Activated CD8-positive, alpha-beta memory T cell treated with anti-CD3 and anti-CD28 coated beads for 4 hours (primary cell): ENCODE results near the gene PARN.
"Not testable (repeated sequence)": the region's sequence is repeated elsewhere in the genome, so short reads cannot be mapped to it uniquely, and the experiment has no call there.

Experiments used
- DNase-seq, 2 donors: peaks; one replicate each; pipeline ENCODE4 v3.0.0-alpha.2; 2020; ENCODE audit warnings: low read depth in 2 of 2

The PARN gene

DNA sequence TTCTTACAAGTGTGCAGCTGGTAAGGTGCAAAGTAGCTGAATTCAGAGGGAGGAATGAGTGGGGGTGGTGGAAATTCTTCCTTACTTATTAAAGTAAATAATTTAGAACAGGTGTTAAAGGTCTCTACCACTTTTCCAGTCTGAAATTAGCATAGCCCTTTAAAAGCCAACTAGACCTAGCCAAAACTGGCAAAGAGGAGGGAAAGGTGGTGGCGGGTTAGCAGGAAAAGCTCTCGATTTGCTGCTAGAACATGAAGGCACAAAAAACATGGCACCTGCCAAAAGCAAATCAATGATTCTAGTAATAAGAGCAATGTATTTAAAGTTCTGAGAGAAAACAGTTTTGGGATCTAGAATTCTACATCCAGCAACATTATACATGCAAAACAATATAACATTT lies 157.7 kb downstream of the PARN start:
- no peak for DNase-seq

DNA sequence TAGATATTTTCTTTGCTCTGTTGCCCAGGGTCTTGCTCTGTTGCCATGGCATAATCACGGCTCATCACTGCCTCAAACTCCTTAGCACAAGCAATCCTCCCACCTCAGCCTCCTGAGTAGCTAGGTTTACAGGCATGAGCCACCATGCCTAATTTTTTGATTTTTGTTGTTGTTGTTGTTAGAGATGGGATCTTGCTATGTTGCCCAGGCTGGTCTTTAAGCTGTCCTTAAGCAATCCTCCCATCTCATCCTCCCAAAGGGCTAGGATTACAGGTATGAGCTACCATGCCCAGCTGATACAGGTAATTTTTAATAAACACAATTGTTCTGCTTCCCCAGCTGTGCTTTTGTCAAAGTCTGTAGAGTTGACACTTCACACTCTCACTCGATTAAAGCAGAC lies 159.3 kb downstream of the PARN start:
- DNase-seq, result no peak

DNA sequence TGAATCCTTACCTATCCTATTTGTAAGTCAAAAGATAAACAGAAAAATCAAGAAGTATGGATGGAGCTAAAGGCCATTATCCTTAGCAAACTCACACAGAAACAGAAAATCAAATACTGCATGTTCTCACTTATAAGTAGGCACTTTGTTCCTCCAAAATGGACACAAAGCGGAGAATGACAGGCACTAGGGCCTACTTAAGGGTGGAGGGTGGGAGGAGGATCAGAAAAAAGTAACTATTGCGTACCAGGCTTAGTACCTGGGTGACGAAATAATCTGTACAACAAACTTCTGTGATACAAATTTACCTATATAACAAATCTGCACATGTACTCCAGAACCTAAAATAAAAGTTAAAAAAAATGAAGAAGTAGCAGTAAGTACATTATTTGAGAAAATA lies 164.3 kb downstream of the PARN start:
- no peak for DNase-seq

DNA sequence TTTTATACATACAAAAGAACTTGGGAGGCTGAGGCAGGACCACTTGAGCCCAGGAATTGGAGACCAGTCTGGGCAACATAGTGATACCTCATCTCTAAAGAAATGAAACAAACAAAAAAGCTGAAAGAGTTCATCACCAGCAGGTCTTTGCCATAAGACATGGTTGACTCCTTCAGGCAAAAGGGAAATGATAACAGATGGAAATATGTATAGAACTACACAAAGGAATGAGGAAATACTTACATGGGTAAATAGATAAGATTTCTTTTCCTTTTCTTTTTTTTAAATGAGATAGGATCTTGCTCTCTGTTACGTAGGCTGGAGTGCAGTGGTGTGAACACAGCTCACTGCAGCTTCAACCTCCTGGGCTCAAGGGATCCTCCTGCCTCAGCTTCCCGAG lies 165.3 kb downstream of the PARN start:
- no peak for DNase-seq

DNA sequence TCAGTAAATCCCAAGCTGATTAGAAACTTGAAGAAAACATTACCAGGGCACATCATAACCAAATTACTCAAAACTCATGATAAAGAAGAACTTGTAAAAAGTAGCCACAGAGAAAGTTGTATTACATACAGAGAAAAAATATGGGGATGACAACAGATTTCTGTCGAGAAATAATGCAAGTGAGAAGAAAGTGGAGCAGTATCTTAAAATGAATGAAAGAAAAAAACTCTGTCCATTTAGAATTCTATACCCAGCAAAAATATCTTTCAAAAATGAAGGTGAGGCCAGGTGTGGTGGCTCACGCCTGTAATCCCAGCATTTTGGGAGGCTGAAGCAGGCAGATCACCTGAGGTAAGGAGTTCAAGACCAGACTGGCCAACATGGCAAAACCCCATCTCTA lies 165.9 kb downstream of the PARN start:
- DNase-seq, result no peak

DNA sequence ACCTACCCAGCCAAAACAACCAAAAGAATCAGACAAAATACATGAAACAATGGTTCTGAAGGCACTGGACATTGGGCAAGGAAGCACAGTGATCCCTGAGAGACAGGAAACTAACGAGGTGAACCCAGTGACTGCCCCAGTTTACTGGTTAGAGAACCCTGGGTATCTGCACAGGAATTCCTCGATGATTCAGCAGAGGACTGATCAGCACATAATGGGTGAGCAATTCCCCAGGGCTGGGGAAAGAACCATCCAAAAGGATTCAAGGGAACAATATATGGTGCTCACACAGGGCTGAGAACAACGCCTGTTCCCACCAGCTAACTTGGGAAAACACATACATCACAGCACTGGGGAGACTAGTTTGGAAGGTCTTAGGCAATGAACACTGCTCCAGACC lies 167.2 kb downstream of the PARN start:
- DNase-seq, result no peak

DNA sequence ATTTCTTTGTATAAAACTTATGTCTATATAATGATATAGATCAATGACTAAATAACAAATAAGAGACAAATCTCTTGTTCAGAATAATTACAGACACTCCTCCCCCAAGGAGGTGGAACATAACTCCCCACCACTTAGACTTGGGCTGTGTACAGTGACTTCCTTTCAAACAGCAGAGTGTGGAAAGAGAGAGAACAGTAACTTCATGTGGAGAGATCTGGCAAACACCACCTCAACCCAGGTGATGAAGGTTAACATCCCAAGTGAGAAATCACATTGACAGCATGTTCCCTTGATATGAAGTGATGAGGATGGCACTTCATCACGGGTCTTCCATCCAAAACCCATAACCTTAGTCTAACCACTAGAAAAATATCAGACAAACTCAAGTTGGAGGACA lies 169.3 kb downstream of the PARN start:
- DNase-seq, result no peak

DNA sequence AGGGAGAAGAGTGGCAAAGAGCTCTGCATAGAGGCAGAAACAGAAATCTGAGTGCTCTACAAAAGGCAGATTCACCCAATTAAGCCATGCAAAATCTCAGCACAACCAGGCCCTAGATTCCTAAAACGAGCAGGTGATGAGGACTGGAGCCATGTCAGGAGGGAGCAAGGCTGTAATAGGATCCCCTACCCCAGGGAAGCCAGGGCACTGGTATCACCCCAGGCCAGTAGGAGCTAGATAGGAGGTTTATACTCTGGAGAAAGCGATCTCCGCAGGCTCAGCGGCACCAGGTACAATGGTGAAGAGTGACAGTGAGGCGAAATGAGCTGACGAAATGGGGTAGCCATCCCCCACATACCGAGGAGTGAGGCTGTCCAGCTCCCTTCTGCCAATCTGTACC lies 171.5 kb downstream of the PARN start:
- DNase-seq, result no peak

DNA sequence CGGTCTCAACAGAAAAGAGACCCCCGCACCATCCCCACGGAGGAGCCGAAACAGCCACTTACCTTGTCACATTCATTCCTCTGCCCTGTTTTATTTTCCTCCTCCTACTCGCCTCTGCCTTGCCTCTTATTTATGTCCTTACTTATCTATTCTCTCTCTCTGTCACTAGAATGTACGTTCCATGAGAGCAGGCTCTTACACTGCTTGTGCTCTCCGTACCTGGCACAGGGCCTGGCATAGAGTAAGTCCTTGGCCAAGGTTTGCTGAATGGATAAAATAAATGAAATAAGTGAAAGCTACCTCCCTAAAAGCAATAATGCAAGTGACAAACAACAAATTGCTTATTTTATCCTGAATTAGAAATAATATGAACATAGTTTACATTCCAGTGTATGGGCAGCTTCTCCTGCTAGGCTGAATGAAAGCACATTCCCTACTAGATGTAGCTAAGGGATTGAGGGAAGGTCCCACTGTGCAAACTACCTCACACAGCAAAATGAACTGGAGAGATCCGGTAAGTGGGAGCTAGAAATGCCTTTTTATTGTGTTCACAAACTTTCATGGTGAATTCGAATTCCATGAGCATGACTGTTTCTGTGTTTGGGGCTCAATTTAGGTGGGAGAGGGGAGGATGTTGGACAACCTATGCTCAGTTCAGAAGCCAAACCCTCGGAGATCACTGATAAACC lies 173.1 kb downstream of the PARN start:
- DNase-seq, result no peak

DNA sequence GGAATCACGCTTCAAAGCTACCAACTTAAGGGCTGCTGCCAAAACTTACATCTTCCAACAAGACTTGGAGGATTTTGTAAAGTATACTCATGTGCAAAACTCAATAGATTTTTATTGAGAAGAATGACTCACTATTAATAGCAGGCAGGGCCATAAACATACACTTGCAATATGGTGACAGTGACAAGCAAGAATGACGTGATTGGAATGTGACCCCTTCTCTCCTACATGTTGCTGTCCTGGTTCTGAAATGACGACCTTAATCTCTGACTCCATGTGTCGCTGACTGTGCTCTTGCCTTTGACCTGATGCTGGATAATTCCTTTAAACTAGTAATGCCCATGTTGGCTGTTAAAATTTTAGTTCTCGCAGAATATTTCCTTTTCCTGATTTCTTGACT lies 174.5 kb downstream of the PARN start:
- no peak for DNase-seq

DNA sequence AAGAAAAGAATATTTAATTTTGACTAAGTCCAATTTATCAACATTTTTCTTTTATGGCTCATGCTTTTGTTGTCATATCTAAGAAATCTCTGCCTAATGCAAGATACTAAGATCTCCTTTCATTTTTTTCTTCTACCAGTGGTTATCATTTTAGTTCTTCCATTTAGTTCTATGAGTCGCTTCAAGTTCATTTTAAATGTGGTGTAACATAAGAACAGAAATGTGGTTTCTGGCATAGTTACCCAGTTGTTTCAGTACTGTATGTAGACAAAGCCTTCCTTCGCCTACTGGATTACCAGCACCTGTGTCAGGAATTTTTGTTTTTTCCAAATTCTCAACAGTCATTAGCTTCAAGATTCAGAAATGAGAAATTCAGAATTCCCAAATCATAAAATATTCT lies 175.7 kb downstream of the PARN start:
- no peak for DNase-seq

DNA sequence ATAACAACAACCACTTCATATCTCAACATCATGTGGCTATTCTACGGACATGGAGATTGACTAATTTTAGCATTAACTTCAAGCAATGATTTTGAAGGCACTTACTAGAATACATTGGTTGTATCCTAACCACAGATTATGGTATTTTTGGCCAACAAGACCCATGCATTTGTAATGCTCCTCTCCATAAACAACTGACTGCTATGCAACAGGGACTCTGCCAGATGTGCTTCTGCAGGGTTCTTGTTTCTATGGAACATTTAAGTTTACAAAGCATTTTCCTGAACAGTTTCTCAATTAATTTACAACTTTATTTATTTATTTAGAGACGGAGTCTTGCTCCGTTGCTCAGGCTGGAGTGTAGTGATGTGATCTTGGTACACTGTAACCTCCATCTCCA lies 178.0 kb downstream of the PARN start:
- DNase-seq, result no peak

DNA sequence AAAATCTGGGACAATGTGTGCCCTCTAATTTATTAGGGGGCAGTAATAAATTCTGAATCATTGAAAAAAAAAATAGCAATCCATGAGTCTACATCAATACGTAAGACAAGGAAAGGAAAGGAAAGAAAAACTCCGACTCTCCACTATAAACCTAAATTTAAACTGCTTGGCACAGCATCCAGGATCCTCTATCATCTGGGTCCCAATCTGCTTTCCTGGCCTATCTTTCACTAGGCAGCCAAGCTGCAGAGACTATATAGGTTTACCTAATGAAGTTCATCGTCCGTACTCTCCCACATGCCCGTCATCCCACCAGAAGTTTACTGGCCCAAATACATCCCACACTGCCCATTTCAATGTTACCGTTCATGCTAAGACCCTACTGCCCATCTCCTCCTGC lies 179.2 kb downstream of the PARN start:
- DNase-seq, result no peak

DNA sequence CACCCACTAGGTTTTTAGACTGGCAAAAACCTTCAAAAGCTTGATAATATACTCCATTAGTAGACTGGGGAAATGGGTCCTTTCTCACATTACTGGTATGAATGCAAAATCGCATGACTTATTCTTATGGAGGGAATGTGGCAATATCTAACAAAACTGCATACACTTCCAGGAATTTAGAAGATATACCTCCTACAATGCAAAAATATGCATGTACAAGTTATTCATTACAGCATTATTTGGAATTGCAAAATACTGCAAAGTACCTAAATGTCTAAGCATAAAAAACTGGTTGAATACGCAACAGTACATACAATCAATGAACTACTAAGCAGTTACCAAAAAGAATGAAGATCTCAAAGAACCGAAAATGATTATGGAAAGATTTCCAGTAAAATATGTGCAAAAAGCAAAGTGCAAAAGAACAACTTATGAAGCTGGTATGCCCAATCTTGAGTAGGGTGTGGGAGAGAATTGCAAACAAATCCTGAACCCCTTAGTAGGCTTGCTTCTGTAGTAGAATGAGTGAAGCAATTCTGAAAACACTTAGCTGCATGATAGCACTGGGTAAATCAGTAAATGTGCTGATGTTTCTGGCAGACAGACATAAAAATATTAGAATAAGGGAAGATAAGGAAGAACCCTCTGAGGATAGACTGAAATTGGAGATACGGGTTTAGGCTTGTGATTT lies 180.1 kb downstream of the PARN start:
- no peak for DNase-seq

DNA sequence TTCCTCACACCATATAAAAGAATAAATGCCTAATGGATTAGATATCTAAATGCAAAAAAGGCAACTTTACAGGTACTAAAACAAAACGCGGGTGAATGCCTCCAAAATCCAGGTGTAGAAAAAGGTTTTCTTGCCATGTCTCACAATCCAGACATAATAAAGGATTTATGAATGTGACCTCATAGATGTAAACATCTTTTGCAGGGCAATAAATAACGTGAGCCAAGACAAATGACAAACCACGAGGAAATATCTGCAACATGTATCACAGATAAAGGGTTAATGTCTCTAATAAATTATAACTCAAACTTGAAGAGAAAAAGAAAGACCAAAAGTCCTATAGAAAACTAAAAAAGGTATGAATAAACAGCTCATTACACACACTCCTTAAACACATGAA lies 180.7 kb downstream of the PARN start:
- DNase-seq, result no peak

DNA sequence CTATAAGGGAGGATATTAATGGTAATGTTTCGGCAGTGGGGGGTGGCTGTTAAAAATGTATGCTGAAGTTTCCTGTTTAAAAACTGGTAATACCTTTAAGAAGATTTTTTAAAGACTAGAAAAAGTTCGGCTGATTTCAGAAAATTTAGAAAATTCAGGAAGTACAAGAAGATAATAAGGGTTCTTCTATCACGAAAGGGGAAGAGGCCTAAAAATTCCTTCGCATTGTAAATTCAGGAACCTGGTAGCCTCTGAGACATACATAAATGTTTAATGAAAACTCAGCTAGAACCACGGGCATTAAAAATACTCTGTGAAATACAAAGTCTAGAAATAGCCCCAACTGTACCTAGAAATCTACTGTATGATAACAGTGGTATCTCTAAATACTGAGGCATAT lies 181.2 kb downstream of the PARN start:
- DNase-seq, result no peak

DNA sequence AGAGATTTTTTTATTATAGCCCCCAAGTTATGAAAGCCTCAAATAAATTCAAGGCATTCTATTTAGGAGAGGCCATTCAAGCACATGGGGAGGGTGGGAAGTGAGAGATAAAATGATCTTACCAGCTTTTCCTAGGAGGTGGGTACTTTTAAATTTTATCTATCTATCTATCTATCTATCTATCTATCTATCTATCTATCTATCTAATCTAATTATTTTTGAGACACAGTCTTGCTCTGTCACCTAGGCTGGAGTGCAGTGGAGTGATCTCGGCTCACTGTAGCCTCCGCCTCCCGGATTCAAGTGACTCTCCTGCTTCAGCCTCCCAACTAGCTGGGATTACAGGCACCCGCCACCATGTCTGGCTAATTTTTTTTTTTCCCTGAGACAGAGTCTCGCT lies 182.3 kb downstream of the PARN start:
- no peak for DNase-seq

DNA sequence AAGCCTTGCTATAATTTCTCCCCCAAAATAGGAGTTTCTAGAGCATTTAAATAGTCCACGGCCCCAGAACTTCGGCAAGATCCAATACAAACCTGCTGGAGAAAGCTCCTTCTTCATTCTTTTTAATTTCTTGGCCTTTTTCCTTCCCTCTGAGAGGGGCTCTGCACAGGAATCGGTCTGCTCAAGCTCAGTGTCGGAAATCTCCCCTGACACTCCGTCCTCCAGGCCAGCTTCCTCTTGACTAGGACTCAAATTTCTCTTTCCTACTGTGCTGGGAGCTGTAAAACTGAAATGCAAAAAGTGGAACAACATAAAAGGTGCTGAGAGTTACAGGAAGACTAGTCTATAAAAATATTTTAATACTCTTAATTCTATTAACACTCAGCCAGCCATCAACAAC lies 183.3 kb downstream of the PARN start:
- no peak for DNase-seq

DNA sequence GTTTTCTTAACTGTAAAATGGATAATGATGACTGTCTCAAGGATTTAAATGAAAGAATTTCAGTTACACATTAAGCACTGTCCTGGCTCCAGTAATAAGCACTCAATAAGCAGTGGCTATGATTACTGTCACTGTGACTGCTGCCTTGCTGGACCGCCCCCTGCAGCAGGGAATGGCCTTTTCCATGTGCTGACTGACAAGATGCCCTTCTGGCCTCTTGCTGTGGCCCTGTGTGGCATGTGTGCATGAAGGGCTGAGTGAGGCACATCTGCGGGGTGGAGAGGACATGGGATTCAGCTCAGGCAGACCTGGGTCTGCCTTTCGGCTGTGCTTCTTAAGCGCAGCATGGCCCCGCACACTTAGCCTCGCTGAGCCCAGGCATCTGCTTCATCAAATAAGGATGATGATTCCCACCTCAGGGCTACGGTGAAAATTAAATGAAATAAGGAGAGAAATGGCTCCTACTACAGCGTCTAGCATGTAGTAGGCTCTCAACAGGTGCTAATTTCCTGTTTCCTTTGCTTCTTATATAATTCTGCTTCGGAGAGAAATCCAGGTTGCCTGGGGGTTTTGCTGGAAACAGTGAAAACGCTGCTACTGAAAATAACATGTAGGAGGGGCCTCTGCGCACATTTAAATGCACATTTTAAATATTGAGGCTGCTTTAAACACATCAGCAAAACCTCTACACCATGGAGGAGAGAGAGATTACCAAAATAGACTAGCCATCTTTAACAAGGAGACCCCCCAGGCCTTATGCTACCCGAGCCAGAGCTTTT lies 183.9 kb downstream of the PARN start:
- no peak for DNase-seq

DNA sequence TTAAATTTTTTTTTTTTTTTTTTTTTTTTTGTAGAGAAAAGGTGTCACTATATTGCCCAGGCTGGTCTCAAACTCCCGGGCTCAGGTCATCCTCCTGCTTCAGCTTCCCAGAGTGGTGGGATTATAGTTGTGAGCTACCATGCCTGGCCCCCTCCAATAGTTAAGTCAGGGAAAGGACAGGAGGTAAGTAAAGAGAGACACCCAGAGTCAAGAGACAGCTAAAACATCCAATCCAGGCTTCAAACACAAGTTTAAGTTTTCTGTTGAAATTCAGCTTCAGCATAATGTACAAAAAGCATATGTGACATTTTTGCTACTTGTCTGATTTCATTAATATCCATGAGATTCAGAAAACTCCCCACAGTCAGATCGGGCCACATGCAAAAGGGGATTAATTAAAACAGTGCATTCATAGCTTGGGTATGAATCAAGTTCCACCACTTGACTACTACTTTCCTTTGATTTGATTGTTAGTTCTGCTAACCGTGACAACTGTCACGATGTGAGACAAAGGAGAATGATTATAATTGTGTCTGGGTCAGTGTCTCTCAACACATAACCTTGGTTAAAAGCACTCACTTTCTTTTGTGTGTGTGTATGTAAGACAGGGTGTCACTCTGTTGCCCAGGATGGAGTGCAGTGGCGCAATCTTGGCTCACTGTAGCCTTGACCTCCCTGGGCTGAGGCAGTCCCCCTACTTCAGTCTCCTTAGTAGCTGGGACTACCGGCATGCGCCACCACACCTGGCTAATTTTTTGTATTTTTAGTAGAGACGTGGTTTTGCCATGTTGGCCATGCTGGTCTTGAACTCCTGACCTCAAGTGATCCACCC lies 184.9 kb downstream of the PARN start:
- DNase-seq, result no peak

DNA sequence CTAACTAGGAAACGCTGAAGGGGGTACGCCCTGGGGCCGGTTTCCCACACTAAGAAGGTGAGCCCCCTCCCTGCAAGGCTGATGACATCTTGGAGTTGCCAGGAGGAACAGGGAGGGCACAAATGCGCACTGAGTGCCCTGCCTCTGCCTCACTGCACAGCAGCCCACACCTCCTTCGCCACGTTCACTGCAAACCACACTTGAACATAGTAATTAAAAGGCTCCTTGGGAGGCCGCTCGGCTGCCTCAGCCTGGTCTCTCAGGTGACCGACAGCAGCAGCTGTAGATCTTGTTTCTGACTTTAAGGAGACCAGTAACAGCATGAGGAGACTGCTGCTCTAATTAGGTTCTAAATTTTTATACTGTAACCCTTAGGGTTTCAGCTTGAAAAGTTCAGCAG lies 188.5 kb downstream of the PARN start:
- not testable (repeated sequence) for DNase-seq

DNA sequence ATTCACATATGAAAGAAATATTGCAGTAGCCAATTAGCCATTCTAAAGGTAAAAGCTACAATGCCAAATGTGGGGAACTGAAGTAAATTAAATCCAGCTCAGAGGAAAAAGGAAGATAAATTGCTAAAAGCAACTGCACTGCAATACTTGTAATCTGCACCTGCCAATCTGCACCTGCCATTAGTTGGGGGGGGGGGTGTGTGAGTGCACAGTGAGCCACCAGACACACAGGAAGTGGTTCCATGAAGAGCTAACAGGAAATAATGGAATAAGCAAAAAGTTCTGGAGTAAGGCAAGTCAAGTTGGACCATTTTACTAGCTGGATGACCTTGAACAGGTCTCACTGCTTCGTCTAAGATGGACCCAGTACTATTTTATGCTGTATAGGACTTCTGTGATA lies 191.8 kb downstream of the PARN start:
- DNase-seq, result no peak
